Head of caudate nucleus (tissue), 42 donors: Measurements from ENCODE around the gene RAB38.

Source experiments
- DNase-seq, 42 donors: peaks; one replicate each; pipeline versions ENCODE4 v3.0.0 to v3.0.0-alpha.2; 2020 to 2021; ENCODE audit warnings: mixed read lengths in 7 of 42
- intact Hi-C: fragments of 100-400 bp; cut with DNase I; formaldehyde crosslinking; loops from one replicate; pipeline ENCODE4 v1.15.0; 2022

Gene RAB38

GRCh38 chr11:88173956-88174355 is 1.3 kb downstream of the RAB38 start:
- no peak for DNase-seq
- intact Hi-C loops: no loop called here

- DNase-seq: no peak
- intact Hi-C loops: no loop called here
Observed at GRCh38 chr11:88171982-88172381, 3.3 kb downstream of the RAB38 start.

GRCh38 chr11:88170673-88171072 is 4.6 kb downstream of the RAB38 start:
- DNase-seq: no peak
- intact Hi-C loops: no loop called here

GRCh38 chr11:88169881-88170280 is 5.4 kb downstream of the RAB38 start:
- intact Hi-C loops: no loop called here
- no peak for DNase-seq

- DNase-seq: no peak
- intact Hi-C loops: no loop called here
Observed at GRCh38 chr11:88169471-88169870, 5.8 kb downstream of the RAB38 start.

- no peak for DNase-seq
- intact Hi-C loops: no loop called here
Observed at GRCh38 chr11:88167853-88168252, 7.4 kb downstream of the RAB38 start.

GRCh38 chr11:88164806-88165585 is 10.2 kb downstream of the RAB38 start:
- DNase-seq: no peak
- intact Hi-C loops: no loop called here

GRCh38 chr11:88164320-88164719 is 10.9 kb downstream of the RAB38 start:
- intact Hi-C loops: no loop called here
- DNase-seq: no peak

GRCh38 chr11:88158081-88158480 is 17.2 kb downstream of the RAB38 start:
- intact Hi-C loops: no loop called here
- no peak for DNase-seq

- intact Hi-C loops: no loop called here
Observed at GRCh38 chr11:88157370-88157769, 17.9 kb downstream of the RAB38 start.

GRCh38 chr11:88152381-88152780 is 22.9 kb downstream of the RAB38 start:
- intact Hi-C loops: no loop called here
- no peak for DNase-seq

More at GRCh38 chr11:88157370-88157769, 17.9 kb downstream of the RAB38 start:
- DNase-seq: no peak

GRCh38 chr11:88151709-88152265 is 23.5 kb downstream of the RAB38 start:
- intact Hi-C loops: no loop called here
- DNase-seq: no peak

GRCh38 chr11:88146106-88146505 is 29.1 kb downstream of the RAB38 start:
- no peak for DNase-seq
- intact Hi-C loops: no loop called here

- intact Hi-C loops: no loop called here
- DNase-seq: no peak
Observed at GRCh38 chr11:88139865-88140264, 35.4 kb downstream of the RAB38 start.

GRCh38 chr11:88131764-88132470 is 43.3 kb downstream of the RAB38 start:
- no peak for DNase-seq
- intact Hi-C loops: no loop called here

GRCh38 chr11:88122956-88123355 is 52.3 kb downstream of the RAB38 start:
- DNase-seq: no peak
- intact Hi-C loops: no loop called here

- DNase-seq: no peak
- intact Hi-C loops: no loop called here
Observed at GRCh38 chr11:88119561-88119960, 55.7 kb downstream of the RAB38 start.

- no peak for DNase-seq
- intact Hi-C loops: no loop called here
Observed at GRCh38 chr11:88117281-88117858, 57.9 kb downstream of the RAB38 start.

GRCh38 chr11:88115828-88116755 is 59.2 kb downstream of the RAB38 start:
- intact Hi-C loops: no loop called here
- DNase-seq: no peak
